Measurements from ENCODE around the gene TCF7.

The TCF7 gene

GRCh38 chr5:134114886-134115805 is 665 bp downstream of the TCF7 start:
- DNase-seq: peak; percentile 82

DNA sequence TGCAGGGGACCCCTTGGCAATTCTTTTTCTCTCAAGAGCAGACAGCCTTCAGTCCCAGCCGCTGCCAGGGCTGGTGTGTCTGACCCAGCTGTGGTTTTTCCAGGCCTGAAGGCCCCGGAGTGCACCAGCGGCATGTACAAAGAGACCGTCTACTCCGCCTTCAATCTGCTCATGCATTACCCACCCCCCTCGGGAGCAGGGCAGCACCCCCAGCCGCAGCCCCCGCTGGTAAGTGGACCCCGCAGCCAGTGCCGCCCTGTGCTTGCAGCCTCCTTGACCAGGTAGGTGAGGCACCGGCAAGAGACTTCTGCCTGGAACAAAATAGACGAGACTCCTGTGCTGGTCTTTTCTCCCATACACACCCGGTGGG is 1.3 kb downstream of the TCF7 start:
- no peak for DNase-seq

- DNase-seq: no peak
Measured at GRCh38 chr5:134116286-134116685, 1.8 kb downstream of the TCF7 start.

DNA sequence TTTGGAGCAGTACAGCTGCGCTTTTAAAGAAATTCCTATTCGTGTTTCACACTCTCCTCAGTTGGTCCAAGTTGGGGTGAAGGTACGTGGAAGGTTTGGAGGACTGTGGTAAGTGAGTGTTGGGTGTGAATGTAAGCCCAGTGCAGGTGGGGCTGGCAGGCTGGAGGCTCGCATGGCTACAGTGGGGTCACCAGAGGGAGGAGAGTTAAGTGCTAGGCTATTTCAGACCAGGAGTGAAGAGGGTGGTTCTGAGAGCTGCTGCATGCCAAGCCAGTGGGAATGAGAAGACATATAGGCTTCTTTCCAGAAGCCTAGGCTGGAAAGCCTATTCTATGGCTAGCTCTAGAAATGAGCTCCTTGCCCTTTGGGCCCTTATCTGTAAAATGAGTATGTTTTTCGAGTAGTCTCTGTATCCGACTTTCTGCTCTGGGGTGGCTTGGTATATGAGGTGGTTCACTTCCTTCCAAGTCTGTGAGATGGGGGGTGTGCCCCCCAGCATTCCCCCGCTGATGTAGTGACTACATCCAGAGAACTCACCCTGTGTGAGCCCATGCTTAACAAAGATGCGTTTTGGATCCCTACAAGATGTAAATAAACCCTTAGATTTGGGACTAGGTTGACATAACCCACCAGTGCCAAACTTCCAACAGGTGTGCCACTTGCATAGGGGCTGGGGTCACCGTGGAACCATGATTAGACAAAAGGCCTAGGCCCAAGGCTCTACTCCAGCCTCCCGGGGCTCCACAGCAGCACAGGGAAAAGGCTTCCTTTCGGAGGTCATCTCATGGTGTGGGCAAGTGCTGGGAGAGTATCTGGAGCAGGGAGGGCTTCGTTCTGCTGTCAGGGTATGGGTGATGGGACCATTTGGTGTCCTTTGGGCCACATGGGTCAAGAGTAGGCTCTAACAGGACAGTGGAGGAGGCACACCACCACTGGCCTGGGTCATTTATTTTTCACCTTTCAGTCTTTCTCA is 2.6 kb downstream of the TCF7 start:
- no peak for DNase-seq

DNA sequence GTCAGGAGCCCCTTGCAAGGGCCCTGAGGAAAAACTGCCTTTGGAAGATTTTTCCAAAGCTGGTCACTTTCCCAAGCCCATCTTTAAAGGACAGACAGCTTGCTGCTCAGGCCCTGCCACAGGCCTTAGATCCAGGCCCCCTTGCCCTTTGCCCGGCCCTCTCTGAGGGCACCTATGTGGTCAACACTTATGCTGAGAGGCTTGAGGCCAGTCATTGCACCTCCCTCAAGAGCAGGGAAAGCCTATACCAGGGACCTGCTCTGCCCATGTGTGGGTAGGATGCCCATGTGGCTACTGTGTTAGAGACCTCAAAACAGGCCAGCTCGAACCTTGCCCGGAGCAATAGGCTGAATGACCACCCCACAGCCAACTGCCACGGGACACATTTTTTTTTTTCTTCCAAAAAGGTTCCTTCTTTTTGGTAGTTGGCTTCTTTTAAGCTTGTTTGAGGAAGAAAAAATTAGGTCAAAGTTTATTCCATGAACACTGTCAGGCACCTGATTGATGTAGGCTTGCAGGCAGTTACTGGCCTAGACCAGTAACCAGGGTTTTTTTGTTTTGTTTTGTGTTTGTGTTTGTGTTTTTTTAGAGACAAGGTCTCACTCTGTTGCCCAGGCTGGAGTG is 3.8 kb downstream of the TCF7 start:
- DNase-seq: no peak

GRCh38 chr5:134119720-134120119 is 5.2 kb downstream of the TCF7 start:
- no peak for DNase-seq

- no peak for DNase-seq
Measured at GRCh38 chr5:134120386-134121138, 6.1 kb downstream of the TCF7 start.

- no peak for DNase-seq
Measured at GRCh38 chr5:134122530-134122929, 8.0 kb downstream of the TCF7 start.

GRCh38 chr5:134123360-134123759 is 8.9 kb downstream of the TCF7 start:
- no peak for DNase-seq

- no peak for DNase-seq
Measured at GRCh38 chr5:134124289-134125038, 10.0 kb downstream of the TCF7 start.

DNA sequence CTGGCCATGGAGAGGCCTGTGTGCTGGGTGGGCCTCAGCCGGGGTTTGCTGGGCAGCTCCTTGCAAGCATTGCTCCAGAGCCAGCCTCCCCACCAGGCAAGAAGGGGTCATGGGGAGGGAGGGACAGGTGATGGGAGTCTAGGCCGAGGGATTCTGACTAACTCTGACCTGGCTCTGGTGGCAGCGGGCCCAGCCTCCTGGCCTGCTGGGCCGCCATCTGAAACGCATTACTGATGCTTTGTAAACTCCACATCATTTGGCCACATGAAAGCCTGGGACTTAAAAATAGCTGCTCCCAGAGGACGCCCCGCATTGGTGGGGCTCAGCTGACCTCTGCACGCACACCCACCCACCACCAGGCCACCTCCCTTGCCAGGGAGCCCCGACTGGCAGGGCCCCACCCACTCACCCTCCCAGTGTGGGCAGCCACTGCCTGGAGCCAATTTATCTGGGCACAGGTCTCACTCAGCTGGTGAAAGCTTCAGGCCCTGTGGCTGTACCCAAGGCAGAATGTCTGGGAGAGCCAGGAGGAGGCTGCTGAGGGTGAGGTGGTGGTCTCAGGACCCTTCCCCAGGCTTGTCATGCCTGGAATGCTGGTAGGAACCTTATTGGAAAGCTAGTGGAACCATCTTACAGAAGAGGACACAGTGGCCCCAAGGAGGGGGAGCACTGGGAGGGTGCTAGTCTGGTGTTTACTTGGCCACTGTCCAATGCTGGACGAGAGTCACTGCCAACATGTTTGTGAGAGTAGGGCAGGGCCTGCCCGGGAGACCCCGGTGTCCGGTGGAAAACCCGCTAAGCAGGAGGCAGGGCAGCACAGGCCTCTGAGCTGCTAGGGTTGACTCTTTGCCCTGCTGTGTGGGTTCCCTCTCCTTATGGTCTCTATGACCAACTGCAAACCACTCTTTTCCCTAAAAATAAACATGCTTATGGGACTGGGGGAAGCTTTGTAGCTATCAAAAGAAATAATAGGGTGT is 10.8 kb downstream of the TCF7 start:
- DNase-seq: no peak

DNA sequence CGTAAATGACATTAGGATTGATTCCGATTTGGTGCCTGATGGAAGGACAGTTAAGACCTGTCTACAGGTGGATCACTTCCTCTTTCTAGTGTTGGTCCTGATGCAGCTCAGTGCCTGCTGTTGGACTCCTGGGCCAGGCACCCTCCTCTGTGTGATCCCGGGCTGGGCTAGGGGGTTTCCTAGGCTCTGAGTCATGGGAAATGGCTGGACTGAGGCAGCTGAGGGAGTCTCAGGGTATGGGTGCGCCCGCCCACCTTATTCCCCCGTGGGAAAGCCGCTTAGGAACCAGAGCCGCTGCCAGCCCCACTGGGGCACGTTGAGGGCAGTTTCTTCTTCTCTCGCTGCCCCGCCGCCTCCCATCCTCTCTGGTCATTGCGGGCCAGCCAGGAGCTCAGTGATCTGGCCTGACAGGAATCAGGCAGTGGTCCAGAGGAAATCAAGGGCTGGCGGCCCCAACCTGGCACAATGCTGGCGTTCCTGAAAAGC is 12.9 kb downstream of the TCF7 start:
- DNase-seq: no peak

DNA sequence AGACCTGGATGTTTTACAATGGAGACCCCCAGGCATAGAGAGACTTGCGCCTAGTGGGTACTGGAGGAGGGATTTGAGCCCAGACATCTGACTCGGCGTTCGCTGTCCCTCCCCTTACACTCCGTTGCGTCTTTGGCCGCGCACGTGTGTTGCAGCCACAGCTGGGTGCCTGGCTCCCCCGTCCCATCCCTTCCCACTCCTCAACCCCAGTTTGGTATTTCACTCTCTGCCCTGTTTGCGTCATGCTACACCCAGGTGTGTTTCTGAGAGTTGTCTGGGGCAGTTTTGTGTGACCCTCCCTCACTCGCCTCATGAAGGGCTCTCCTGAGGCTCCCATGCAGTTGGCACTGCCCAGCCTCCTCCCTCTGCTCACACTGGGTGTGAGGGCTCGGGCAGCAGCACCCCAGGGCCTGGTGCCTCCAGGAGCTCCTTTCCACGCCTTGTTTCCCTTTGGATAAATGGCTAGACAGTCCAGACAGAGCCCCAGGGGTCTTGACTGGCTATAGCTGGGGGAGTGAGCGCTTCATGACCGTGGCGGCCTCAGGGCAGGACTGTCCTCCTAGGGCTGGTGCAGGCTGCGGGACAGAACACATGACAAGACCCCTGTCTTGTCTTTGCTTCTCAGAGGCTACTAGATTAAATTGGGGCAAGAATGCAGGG is 13.6 kb downstream of the TCF7 start:
- no peak for DNase-seq

DNA sequence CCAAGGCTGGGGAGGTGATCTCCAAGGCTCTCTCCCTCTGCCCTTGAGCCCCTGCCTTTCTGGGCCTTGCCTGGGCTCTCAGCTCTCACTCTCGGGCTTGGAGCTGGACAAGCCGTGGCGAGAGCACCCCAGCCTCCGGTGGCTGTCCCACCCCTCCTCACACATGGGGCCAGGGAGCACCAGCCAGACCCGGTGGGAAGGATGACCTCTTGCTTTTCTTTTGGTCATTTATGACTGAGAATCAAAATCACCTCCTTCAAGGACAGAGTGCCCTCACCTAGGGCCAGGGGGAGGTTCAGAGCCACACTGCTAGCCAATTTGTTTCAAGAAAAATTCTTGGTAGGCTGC is 14.1 kb downstream of the TCF7 start:
- DNase-seq: no peak

DNA sequence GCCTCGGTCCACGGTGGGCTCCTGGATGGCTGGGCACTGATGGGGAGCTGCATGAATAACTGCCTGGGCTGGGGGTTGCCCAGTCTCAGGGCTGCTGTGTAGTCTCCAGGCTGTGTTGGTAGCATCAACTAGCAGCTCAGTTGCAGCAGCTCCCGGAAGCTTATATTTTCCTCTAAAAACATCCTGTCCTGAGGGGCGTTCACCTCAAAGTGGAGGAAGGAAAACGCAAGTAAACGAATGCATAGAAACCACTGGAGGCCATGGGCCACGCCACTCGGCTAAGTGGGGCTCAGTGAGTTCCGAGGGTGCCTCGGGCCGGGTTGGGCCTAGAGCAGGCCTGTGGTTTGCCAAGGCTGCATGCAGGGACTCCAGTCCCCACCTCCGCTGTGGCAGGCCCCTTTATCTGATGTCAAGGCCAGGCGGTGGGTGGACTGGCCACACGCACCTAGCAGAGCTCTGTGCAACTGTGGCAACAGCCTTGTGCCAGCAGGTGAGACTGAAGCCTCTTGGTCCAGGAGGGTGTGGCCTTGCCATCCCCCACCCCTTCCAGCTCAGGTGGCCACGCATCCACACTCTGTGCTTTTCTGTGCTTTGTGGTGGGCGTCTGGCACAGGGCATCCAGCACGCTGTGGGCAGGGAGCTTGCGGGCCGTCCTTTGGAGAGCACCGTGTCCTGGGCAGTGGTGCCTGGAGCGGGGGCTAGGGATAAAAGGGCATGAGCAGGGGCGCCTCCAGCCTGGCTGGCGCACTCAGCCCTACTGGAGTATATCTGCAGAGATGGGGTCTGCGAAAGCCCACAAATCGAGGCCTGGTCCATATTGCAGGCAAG is 15.1 kb downstream of the TCF7 start:
- no peak for DNase-seq

GRCh38 chr5:134130239-134130945 is 15.9 kb downstream of the TCF7 start:
- no peak for DNase-seq

DNA sequence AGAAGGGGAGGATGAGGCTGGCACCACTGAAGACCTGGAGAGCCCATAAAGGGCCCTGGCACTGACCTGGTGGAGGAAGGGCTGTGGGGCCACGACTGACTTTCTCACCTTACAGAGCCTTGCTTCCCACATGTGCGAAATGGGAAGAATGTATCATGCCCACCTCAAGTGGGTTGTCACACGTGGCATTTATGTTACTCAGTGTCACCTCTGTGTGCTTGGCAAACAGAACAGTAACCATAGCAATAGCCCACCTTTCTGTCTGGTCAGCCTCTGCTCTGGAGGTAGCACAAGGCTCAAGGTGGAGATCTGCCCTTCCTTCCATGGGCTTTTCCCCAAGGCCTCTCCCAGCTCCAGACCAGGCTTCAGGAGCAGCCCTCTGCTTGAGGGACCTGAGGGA is 16.7 kb downstream of the TCF7 start:
- no peak for DNase-seq

Data from activated naive CD4-positive, alpha-beta T cell treated with anti-CD3 and anti-CD28 coated beads, Interleukin-2, amount 50 U/mL, for 16 hours (primary cell).